HEK293T (cell line): ENCODE data around the gene ARX.

Experiments
- CTCF ChIA-PET: fragments of 350-600 bp; formaldehyde crosslinking; extraction: SDS; loops from one replicate; lab custom pipeline; 2021; ENCODE audit warnings: antibody characterized with exemption, inconsistent platforms; lab: Yijun Ruan, JAX
- POLR2A ChIA-PET: fragments of 350-600 bp; formaldehyde crosslinking; extraction: SDS; loops from one replicate; lab custom pipeline; 2020; ENCODE audit warnings: antibody characterized with exemption, inconsistent platforms; lab: Yijun Ruan, JAX
- DNase-seq: peaks from one replicate; pipeline ENCODE4 v3.0.0; 2012; ENCODE audit warnings: mixed read lengths; ENCODE audit errors: extremely low spot score
- ARNT ChIP-seq: fragments of 450-650 bp; IDR thresholded peaks from 2 replicates; pipeline ENCODE4 v1.6.1; 2017; ENCODE audit warnings: mild to moderate bottlenecking
- BHLHE40 ChIP-seq: fragments of 450-650 bp; IDR thresholded peaks from 2 replicates; pipeline ENCODE4 v1.6.1; 2016; ENCODE audit warnings: mild to moderate bottlenecking, moderate library complexity, borderline replicate concordance
- CTBP1 ChIP-seq: fragments of 450-650 bp; IDR thresholded peaks from 2 replicates; pipeline ENCODE4 v1.6.1; 2016; ENCODE audit warnings: borderline replicate concordance
- ELF4 ChIP-seq: fragments of 450-650 bp; IDR thresholded peaks from 2 replicates; pipeline ENCODE4 v1.6.1; 2017; ENCODE audit warnings: antibody characterized with exemption
- FOXA1 ChIP-seq: fragments of 450-650 bp; IDR thresholded peaks from 2 replicates; pipeline ENCODE4 v1.6.1; 2016; ENCODE audit warnings: mild to moderate bottlenecking
- FOXK2 ChIP-seq: fragments of 450-650 bp; IDR thresholded peaks from 2 replicates; pipeline ENCODE4 v1.6.1; 2016; ENCODE audit warnings: mild to moderate bottlenecking
- FOXM1 ChIP-seq: fragments of 450-650 bp; IDR thresholded peaks from 2 replicates; pipeline ENCODE4 v1.6.1; 2017; ENCODE audit warnings: mild to moderate bottlenecking, borderline replicate concordance
- HDGF ChIP-seq: fragments of 450-650 bp; IDR thresholded peaks from 2 replicates; pipeline ENCODE4 v1.6.1; 2017; ENCODE audit warnings: antibody characterized with exemption, borderline replicate concordance
- L3MBTL2 ChIP-seq: fragments of 450-650 bp; conservative IDR thresholded peaks from 2 replicates; pipeline ENCODE4 v1.6.1; 2016; ENCODE audit warnings: mild to moderate bottlenecking
- LEF1 ChIP-seq: fragments of 450-650 bp; IDR thresholded peaks from 2 replicates; pipeline ENCODE4 v1.6.1; 2017; ENCODE audit warnings: mild to moderate bottlenecking, borderline replicate concordance
- NFRKB ChIP-seq: fragments of 450-650 bp; IDR thresholded peaks from 2 replicates; pipeline ENCODE4 v1.6.1; 2016; ENCODE audit warnings: mild to moderate bottlenecking, moderate library complexity
- SP1 ChIP-seq: fragments of 450-650 bp; IDR thresholded peaks from 2 replicates; pipeline ENCODE4 v1.6.1; 2017
- SUZ12 ChIP-seq: fragments of 450-650 bp; IDR thresholded peaks from 2 replicates; pipeline ENCODE4 v1.6.1; 2016; ENCODE audit warnings: mild to moderate bottlenecking
- TARDBP ChIP-seq: fragments of 450-650 bp; IDR thresholded peaks from 2 replicates; pipeline ENCODE4 v1.6.1; 2016
- ZNF384 ChIP-seq: fragments of 450-650 bp; IDR thresholded peaks from 2 replicates; pipeline ENCODE4 v1.6.1; 2016
- TF ChIP-seq, protein P1 (sequence below): fragments of 450-650 bp; IDR thresholded peaks from 2 replicates; pipeline ENCODE4 v1.6.1; 2016

Gene ARX

DNA sequence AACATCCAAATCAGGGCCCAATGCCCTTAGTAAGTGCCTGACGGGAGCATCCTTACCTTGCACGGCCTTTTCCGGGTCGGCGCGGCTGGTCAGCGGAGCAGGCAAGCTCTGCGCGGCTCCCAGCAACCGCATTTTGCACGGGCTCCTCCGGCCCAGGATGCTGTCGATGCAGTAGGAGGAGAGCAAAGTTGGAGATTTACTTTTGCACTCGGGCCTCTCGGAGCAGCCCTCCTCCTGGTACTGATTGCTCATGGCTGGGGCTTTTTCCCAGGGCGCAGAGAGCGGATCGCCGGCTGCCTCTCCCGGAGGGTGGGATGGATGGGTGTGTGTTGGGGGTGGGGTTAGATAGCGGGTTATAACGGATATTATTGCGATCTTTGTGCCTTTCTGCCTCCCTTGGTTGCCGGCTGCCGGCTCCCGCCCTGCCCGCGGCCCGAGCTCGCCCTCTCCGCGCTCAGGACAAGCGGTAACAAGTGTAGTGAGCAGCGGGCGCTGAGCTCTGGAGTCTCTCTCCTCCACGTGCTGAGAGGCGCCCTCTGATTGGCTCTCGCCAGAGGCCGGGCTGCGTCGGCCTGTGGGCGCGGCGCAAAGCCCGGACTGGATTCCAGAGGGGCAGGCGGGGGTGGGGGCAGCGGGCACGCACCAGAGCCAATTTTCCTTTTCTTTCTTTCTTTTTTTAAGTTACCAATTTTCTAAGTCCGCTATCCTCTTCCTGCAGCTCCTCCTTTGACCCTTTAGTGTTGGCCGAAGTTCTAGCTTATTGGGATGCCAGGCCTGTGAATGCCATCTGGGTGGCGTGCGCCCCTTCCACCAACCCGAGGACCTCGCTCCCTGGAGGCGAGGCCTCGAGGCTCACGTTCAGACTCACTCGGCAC is at the start of gene ARX:
ARX (minus strand) TSS at position 480 of the 875 bp plus-strand sequence; CDS start at position 252, 228 bp downstream.
- DNase-seq = no peak
- CTCF ChIA-PET = interaction anchor here (0.6 kb wide), 1 partner anchor 263 kb away, joined by 3 read pairs; no protein-coding TSS in a partner anchor
- no peak for TF ChIP-seq CTBP1
- TF ChIP-seq FOXM1 = no peak
- no peak for TF ChIP-seq TARDBP
- TF ChIP-seq LEF1 = no peak
- TF ChIP-seq, protein P1, sequence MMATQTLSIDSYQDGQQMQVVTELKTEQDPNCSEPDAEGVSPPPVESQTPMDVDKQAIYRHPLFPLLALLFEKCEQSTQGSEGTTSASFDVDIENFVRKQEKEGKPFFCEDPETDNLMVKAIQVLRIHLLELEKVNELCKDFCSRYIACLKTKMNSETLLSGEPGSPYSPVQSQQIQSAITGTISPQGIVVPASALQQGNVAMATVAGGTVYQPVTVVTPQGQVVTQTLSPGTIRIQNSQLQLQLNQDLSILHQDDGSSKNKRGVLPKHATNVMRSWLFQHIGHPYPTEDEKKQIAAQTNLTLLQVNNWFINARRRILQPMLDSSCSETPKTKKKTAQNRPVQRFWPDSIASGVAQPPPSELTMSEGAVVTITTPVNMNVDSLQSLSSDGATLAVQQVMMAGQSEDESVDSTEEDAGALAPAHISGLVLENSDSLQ = no peak
- no peak for TF ChIP-seq FOXK2
- no peak for TF ChIP-seq ARNT
- TF ChIP-seq HDGF = no peak
- no peak for TF ChIP-seq NFRKB
- POLR2A ChIA-PET = no interaction called here

DNA sequence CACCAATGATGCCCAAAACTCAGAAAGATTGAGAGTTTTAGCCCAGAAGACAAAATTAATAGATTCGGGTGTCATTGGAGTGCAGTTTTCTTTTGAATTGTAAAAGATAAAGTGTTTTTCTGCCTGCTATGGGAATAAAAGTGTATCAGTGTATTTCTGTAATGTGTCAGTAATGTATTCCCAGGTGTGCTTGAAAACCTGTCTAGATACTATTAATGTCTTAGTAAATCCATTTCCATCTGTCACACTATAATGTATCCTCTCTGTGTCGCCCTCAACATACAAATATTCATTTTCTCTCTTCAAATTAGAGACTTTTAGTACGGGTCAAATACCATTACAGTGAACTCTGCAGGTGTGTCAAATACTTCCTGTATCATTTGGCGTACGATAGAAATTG is 43.5 kb upstream of the ARX start:
- ChIA-PET CTCF (no interaction called here), POLR2A (no interaction called here)
- no peak for DNase-seq
- no peak for TF ChIP-seq FOXA1
- TF ChIP-seq ELF4 = no peak
- no peak for TF ChIP-seq LEF1
- TF ChIP-seq BHLHE40 = no peak

DNA sequence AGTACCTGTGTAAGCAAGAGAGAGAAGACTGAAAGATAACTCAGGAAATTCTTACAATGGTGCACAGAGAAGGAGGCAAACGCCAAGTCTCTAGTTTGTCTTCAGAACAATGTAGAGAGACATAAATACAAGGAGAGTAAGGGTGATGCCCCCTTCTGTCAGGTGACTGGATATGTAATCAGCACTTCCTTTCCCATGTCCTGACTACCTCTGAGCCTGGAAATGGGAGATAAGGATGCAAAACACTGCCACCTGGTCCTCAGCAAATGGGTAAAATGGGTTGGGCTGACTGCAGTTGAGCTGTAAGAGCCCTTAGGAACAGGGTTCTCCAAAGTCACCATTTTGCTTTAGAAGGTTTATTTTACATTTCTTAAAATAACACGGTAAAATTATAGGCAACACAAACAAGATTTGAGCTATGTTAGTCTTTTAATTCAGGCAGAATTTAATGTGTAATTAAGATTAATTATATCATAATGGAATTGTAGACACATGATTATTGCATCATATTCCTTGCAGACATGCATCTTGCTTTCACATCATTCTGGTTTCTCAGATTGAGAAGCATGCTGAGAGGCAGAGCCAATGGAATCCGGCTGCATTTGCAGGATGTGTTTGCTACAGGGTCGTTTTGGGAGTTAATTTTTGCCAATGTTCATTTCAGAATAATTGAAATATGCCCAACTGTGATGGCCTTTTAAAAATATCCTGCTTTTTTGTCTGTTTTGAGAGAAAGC is 37.2 kb upstream of the ARX start:
- POLR2A ChIA-PET = no interaction called here
- no peak for DNase-seq
- TF ChIP-seq L3MBTL2 (no peak), FOXM1 (no peak), NFRKB (no peak), ELF4 (no peak), HDGF (no peak), FOXA1 (no peak), ARNT (no peak), LEF1 (no peak)
- CTCF ChIA-PET = interaction anchor here (0.6 kb wide), 1 partner anchor 34 kb away, joined by 3 read pairs; no protein-coding TSS in a partner anchor

DNA sequence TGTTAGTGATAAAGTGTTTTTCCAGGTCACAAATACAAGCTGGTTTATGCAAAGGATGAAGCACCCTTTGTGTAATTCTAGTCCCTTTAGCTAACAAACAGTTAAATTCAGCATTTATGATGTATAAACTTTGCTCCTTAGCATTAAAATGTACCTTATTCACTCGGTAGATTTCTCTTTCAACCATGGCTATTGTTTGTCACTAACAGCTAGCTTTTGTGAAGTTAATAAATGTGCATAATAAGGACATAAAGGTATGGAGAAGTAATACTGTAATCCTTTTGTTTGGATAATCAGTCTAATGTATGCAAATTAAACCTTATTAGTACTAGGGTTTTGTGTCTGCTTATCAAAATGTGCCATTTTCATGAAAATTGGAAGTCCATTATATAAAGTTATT is 34.2 kb upstream of the ARX start:
- no peak for DNase-seq
- TF ChIP-seq FOXA1 = no peak
- TF ChIP-seq TARDBP = no peak
- TF ChIP-seq, protein P1 = no peak
- TF ChIP-seq SUZ12 = no peak
- TF ChIP-seq LEF1 = no peak
- TF ChIP-seq FOXK2 = no peak
- no peak for TF ChIP-seq FOXM1
- TF ChIP-seq BHLHE40 = no peak
- TF ChIP-seq NFRKB = no peak
- no peak for TF ChIP-seq ZNF384
- TF ChIP-seq ARNT = no peak
- no peak for TF ChIP-seq L3MBTL2
- TF ChIP-seq SP1 = no peak
- no peak for TF ChIP-seq CTBP1
- TF ChIP-seq ELF4 = no peak
- no peak for TF ChIP-seq HDGF
- ChIA-PET POLR2A (no interaction called here), CTCF (interaction anchor here (0.5 kb wide), 1 partner anchor 29 kb away, joined by 5 read pairs; no protein-coding TSS in a partner anchor)

DNA sequence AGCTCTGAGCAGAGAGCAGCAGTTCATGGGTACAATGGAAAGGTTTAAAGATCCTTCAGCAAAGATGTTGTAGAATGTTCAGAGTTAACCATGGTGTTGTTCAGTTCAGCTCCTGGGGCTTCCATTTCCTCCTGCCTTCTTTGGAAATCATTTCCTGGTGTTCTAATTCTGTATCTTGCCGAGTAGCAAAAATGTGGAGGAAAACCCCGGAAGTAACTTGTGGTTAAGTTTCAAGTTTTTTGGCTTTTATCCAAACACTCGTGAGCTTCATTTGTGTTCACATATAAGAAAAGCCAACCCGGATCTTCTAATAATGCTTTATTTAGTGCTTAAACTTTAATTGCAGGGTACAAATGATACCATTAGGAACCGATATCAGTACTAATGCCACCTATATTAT is 33.6 kb upstream of the ARX start:
- ChIA-PET POLR2A (no interaction called here), CTCF (interaction anchor here (0.5 kb wide), 1 partner anchor 30 kb away, joined by 5 read pairs; no protein-coding TSS in a partner anchor)
- DNase-seq = no peak
- TF ChIP-seq ZNF384 (no peak), L3MBTL2 (no peak), FOXK2 (no peak), HDGF (no peak), SUZ12 (no peak), CTBP1 (no peak), LEF1 (no peak), FOXA1 (no peak), SP1 (no peak), TARDBP (no peak), ELF4 (no peak), BHLHE40 (no peak), ARNT (no peak)
- TF ChIP-seq, protein P1 = no peak

DNA sequence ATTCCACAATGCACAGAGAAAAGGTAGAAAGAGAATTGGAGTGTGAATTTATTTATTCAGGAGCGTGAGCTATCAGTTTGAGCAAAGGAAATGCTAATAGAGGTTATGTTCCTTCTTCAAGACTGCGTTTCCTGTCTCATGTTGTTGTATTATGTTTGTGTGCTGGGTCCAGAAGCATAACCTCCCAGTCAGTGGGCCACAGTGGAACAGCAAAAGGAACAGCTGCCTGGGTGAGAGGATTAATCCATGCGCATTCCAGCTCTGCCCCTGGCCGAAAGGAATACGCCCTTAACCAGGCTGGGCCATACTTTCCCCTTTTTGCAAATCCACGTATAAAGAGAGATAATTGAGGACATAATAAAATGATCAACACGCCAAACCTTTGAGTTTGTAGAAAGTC is 32.4 kb upstream of the ARX start:
- TF ChIP-seq FOXM1 (no peak), NFRKB (no peak), SUZ12 (no peak), L3MBTL2 (no peak), FOXK2 (no peak), ELF4 (no peak)
- CTCF ChIA-PET = no interaction called here

More for the DNA sequence above, 32.4 kb upstream of the ARX start:
- POLR2A ChIA-PET = no interaction called here
- DNase-seq = no peak
